SU-DHL-6 (cell line): ENCODE data around the gene CLTRN.

Source experiments
- EZH2phosphoT487 ChIP-seq: fragments of 200-600 bp; sonication (generic), shearing (Covaris generic); conservative IDR thresholded peaks from 2 replicates; pipeline ENCODE4 v1.6.1; 2018; ENCODE audit warnings: mild to moderate bottlenecking, antibody characterized with exemption, low read length, moderate library complexity, mixed read lengths
- TF ChIP-seq, protein P1 (sequence below): fragments of 200-600 bp; sonication (generic); IDR thresholded peaks from one replicate; pipeline ENCODE4 v1.5.1; 2017; ENCODE audit warnings: antibody characterized with exemption, mild to moderate bottlenecking, low read length, moderate library complexity; ENCODE audit not compliant: insufficient read depth, poor library complexity, severe bottlenecking

DNA sequence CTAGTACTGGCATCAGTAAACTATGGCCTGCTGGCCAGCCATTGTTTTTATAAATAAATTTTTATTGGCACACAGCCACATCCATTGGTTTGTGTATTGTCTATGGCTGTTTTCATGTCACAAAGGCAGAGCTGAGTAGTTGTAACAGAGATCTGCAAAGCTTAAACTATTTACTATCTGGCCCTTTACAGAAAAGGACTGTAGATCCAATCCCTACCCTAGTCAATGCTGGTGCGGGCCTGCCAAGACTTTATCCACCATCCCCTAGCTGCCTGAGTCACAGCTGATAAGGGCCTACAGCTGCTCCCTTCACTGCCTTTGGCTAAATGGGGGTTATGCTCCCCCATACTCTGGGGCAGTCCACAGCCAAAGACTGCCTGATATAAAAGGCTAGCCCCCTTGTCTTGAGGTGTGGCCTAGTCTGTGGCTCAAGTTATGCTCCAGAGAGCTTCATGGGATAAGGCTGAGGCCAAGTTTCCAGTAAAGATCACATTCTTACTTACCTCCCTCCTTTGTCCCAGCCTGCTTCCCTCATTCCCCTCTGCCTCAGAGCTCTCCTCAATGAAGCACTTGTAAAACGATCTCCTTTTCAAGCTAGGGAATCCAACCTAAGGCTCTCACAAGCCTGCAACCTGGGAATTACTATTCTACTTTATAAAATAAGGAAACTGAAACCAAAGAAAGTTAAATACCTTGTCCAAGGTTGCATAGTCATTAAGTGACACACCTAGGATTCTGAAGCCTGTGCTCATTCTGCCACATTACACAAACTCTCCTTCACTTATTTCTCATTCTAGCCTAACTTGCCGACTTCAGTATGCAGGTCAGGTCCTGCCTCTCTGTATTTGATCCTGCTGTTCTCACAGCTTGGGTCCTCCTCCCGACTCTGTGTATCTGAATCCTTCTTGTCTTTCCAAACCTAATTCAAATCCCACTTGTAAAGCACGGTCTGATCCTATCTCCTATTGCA lies 84.5 kb downstream of the CLTRN start:
- TF ChIP-seq, protein P1, sequence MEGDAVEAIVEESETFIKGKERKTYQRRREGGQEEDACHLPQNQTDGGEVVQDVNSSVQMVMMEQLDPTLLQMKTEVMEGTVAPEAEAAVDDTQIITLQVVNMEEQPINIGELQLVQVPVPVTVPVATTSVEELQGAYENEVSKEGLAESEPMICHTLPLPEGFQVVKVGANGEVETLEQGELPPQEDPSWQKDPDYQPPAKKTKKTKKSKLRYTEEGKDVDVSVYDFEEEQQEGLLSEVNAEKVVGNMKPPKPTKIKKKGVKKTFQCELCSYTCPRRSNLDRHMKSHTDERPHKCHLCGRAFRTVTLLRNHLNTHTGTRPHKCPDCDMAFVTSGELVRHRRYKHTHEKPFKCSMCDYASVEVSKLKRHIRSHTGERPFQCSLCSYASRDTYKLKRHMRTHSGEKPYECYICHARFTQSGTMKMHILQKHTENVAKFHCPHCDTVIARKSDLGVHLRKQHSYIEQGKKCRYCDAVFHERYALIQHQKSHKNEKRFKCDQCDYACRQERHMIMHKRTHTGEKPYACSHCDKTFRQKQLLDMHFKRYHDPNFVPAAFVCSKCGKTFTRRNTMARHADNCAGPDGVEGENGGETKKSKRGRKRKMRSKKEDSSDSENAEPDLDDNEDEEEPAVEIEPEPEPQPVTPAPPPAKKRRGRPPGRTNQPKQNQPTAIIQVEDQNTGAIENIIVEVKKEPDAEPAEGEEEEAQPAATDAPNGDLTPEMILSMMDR = no peak
- TF ChIP-seq EZH2phosphoT487 = no peak
